HEK293 (cell line): ENCODE results near the gene RRP1.

ENCODE experiments used
- CTCF ChIA-PET: fragments of 350-600 bp; formaldehyde crosslinking; extraction: SDS; loops from one replicate; lab custom pipeline; 2021; ENCODE audit warnings: antibody characterized with exemption; lab: Yijun Ruan, JAX
- POLR2A ChIA-PET: fragments of 300-600 bp; formaldehyde crosslinking; extraction: SDS; loops from one replicate; lab custom pipeline; 2020; ENCODE audit warnings: antibody characterized with exemption, inconsistent platforms; lab: Yijun Ruan, JAX
- H3K27ac ChIP-seq: fragments of 200-500 bp; sonication (Bioruptor generic); 2 replicates; pipeline ENCODE4 v1.5.1; 2014; ENCODE audit warnings: low read depth, low read length, control low read depth, inconsistent platforms; ENCODE audit errors: extremely low read depth
- H3K36me3 ChIP-seq, 2 experiments: fragments of 200-500 bp in 1 of 2; sonication (Bioruptor generic) in 1 of 2; 1 replicate in 1 of 2; 2 replicates in 1 of 2; pipeline ENCODE4 v1.5.1; 2014 to 2017; ENCODE audit warnings: inconsistent platforms in 2 of 2, low read length in 2 of 2; ENCODE audit not compliant: control insufficient read depth in 2 of 2, insufficient read depth in 1 of 2
- H3K4me1 ChIP-seq: fragments of 200-500 bp; sonication (Bioruptor generic); 2 replicates; pipeline ENCODE4 v1.5.1; 2014; ENCODE audit warnings: mild to moderate bottlenecking, low read length, inconsistent platforms; ENCODE audit not compliant: control insufficient read depth, insufficient read depth
- H3K4me3 ChIP-seq: 2 replicates; pipeline ENCODE4 v1.5.1; 2011; ENCODE audit warnings: low read depth, mild to moderate bottlenecking, control low read depth, low read length, moderate library complexity
- H3K9me3 ChIP-seq: fragments of 200-500 bp; sonication (Bioruptor generic); 2 replicates; pipeline ENCODE4 v1.5.1; 2014; ENCODE audit warnings: low read depth, low read length, inconsistent platforms; ENCODE audit not compliant: control insufficient read depth, insufficient read depth
- GLIS2 ChIP-seq: fragments of 450-650 bp; formaldehyde crosslinking; IDR thresholded peaks from 2 replicates; pipeline ENCODE4 v1.5.1; 2016; ENCODE audit warnings: missing biosample characterization, missing genetic modification characterization
- IKZF3 ChIP-seq: fragments of 450-650 bp; IDR thresholded peaks from 2 replicates; pipeline ENCODE4 v1.5.0; 2018; ENCODE audit warnings: missing biosample characterization, mild to moderate bottlenecking, missing genetic modification characterization, moderate library complexity
- KLF1 ChIP-seq: fragments of 450-650 bp; formaldehyde crosslinking; IDR thresholded peaks from 2 replicates; pipeline ENCODE4 v1.5.1; 2016; ENCODE audit warnings: missing biosample characterization, missing genetic modification characterization
- PRDM2 ChIP-seq: fragments of 450-650 bp; formaldehyde crosslinking; IDR thresholded peaks from 2 replicates; pipeline ENCODE4 v1.5.1; 2016; ENCODE audit warnings: missing biosample characterization, missing genetic modification characterization, borderline replicate concordance
- ZBTB8A ChIP-seq: fragments of 450-650 bp; formaldehyde crosslinking; IDR thresholded peaks from 2 replicates; pipeline ENCODE4 v1.5.1; 2016; ENCODE audit warnings: missing biosample characterization, missing genetic modification characterization
- ZNF114 ChIP-seq: fragments of 450-650 bp; formaldehyde crosslinking; IDR thresholded peaks from 2 replicates; pipeline ENCODE4 v1.5.0; 2017; ENCODE audit warnings: missing biosample characterization, missing genetic modification characterization
- ZNF16 ChIP-seq: fragments of 450-650 bp; formaldehyde crosslinking; IDR thresholded peaks from 2 replicates; pipeline ENCODE4 v1.5.1; 2016; ENCODE audit warnings: low read depth, missing biosample characterization, missing genetic modification characterization
- ZNF174 ChIP-seq: fragments of 450-650 bp; formaldehyde crosslinking; IDR thresholded peaks from 2 replicates; pipeline ENCODE4 v1.5.0; 2017; ENCODE audit warnings: missing biosample characterization, mild to moderate bottlenecking, missing genetic modification characterization
- ZNF175 ChIP-seq: fragments of 450-650 bp; formaldehyde crosslinking; IDR thresholded peaks from 2 replicates; pipeline ENCODE4 v1.5.1; 2016; ENCODE audit warnings: missing biosample characterization, missing genetic modification characterization
- ZNF214 ChIP-seq: fragments of 450-650 bp; formaldehyde crosslinking; IDR thresholded peaks from 2 replicates; pipeline ENCODE4 v1.5.1; 2017; ENCODE audit warnings: missing biosample characterization, mild to moderate bottlenecking, missing genetic modification characterization, borderline replicate concordance
- ZNF24 ChIP-seq: fragments of 450-650 bp; formaldehyde crosslinking; IDR thresholded peaks from 2 replicates; pipeline ENCODE4 v1.5.1; 2016; ENCODE audit warnings: missing biosample characterization, missing genetic modification characterization
- ZNF366 ChIP-seq: fragments of 450-650 bp; formaldehyde crosslinking; conservative IDR thresholded peaks from 2 replicates; pipeline ENCODE4 v1.5.1; 2016; ENCODE audit warnings: missing biosample characterization, missing genetic modification characterization
- ZNF600 ChIP-seq: fragments of 450-650 bp; formaldehyde crosslinking; IDR thresholded peaks from 2 replicates; pipeline ENCODE4 v1.5.1; 2016; ENCODE audit warnings: missing biosample characterization, missing genetic modification characterization
- ZNF610 ChIP-seq: fragments of 450-650 bp; formaldehyde crosslinking; IDR thresholded peaks from 2 replicates; pipeline ENCODE4 v1.5.1; 2016; ENCODE audit warnings: missing biosample characterization, missing genetic modification characterization, borderline replicate concordance
- ZNF623 ChIP-seq: fragments of 450-650 bp; formaldehyde crosslinking; IDR thresholded peaks from 2 replicates; pipeline ENCODE4 v1.5.1; 2016; ENCODE audit warnings: missing biosample characterization, missing genetic modification characterization
- ZNF76 ChIP-seq: fragments of 450-650 bp; formaldehyde crosslinking; IDR thresholded peaks from 2 replicates; pipeline ENCODE4; 2016; ENCODE audit warnings: low read depth, missing biosample characterization, missing genetic modification characterization, borderline replicate concordance
- TF ChIP-seq, protein P1 (sequence below): fragments of 450-650 bp; formaldehyde crosslinking; IDR thresholded peaks from 2 replicates; pipeline ENCODE4 v1.5.1; 2016; ENCODE audit warnings: missing biosample characterization, missing genetic modification characterization

Gene RRP1

DNA sequence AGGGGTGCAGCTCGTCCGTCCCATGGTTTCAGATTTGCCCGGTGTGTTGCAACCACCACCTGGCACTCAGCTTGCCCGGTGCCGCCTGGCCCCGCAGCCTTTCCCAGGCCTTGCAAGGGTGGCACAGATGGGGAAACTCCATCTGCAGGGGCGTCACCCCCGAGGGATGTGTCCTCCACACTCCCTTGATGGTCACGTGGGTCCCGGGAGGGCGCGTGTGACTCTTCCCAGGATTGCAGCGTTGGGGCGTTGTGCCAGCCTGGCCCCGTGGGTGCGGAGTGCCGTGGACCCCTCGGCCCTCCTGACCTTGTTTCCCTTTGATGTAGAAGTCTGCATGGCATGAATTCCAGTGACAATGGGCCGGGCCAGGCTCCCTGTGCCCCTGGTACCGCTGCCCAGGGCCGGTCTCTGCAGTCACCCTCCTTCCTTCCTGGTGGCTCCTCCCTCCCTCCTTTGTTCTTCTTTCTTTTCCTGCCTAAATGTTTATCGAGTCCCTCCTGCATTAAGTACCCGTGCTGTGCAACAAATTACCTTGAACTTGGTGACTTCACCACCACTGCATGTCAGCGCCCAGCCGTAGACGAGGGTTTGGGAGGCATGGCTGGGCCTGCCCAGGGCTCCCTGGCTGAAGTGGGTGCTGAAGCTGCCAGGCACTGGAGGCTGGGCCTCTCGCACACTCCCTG, 22.9 kb downstream of the RRP1 start (continued):
- no peak for TF ChIP-seq ZNF214 (tag by site-specific recombination)
- TF ChIP-seq ZNF623 (tag by site-specific recombination): no peak
- peak; percentile 70 for TF ChIP-seq ZNF366 (tag by site-specific recombination)

- ChIA-PET CTCF (interaction anchor here (0.6 to 1.1 kb wide), 3 partner anchors 80 to 127 kb away, joined by 3 read pairs; no protein-coding TSS in a partner anchor), POLR2A (interaction anchor here (1.0 to 1.1 kb wide), 2 partner anchors 12 to 129 kb away, joined by 3 read pairs; no protein-coding TSS in a partner anchor)
- no peaks in the 10 kb centered on the region for H3K4me1 ChIP-seq
- no peaks in the 10 kb centered on the region for H3K36me3 ChIP-seq
- no peak for TF ChIP-seq ZNF114 (tag by site-specific recombination)
- TF ChIP-seq KLF1 (tag by site-specific recombination): peak; percentile 37
- H3K9me3 ChIP-seq: no peaks in the 10 kb centered on the region
- H3K27ac ChIP-seq: no peak overlapping the region
- no peak overlapping the region for H3K4me3 ChIP-seq
These were observed 23.7 kb downstream of the RRP1 start for GRCh38 chr21:43812957-43813655.

DNA sequence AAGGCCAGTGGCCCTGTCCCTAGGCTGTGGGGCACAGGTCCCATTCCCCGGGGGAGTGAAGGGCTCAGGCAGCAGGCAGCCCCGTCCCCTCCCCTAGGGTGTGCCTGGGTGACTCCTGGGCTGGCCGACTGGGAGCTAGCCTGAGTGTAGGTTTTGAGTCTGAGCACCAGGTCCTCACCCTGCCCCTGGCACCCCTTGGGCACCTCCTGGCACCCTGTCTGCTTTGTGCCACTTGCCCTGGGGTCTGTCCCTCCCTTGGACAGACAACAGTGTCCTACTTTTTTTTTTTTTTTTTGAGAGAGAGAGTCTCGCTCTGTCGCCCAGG, 24.2 kb downstream of the RRP1 start:
- POLR2A ChIA-PET: interaction anchor here (0.5 to 1.0 kb wide), 2 partner anchors 81 to 128 kb away, joined by 3 to 6 read pairs; no protein-coding TSS in a partner anchor
- no peaks in the 10 kb centered on the region for H3K9me3 ChIP-seq
- TF ChIP-seq ZNF16 (tag by site-specific recombination) (no peak), ZNF24 (tag by site-specific recombination) (no peak), GLIS2 (tag by site-specific recombination) (peak; percentile 23; the same call in 1 of the 2 replicates), ZNF610 (tag by site-specific recombination) (no peak)
- TF ChIP-seq, protein P1, sequence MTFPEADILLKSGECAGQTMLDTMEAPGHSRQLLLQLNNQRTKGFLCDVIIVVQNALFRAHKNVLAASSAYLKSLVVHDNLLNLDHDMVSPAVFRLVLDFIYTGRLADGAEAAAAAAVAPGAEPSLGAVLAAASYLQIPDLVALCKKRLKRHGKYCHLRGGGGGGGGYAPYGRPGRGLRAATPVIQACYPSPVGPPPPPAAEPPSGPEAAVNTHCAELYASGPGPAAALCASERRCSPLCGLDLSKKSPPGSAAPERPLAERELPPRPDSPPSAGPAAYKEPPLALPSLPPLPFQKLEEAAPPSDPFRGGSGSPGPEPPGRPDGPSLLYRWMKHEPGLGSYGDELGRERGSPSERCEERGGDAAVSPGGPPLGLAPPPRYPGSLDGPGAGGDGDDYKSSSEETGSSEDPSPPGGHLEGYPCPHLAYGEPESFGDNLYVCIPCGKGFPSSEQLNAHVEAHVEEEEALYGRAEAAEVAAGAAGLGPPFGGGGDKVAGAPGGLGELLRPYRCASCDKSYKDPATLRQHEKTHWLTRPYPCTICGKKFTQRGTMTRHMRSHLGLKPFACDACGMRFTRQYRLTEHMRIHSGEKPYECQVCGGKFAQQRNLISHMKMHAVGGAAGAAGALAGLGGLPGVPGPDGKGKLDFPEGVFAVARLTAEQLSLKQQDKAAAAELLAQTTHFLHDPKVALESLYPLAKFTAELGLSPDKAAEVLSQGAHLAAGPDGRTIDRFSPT: peak; percentile 32; the same call in 1 of the 2 replicates
- TF ChIP-seq, all 188 proteins: peak for 2
- CTCF ChIA-PET: interaction anchor here (0.5 to 1.1 kb wide), 3 partner anchors 11 to 126 kb away, joined by 3 to 4 read pairs (median 3); no protein-coding TSS in a partner anchor
- H3K27ac ChIP-seq: no peak overlapping the region
- H3K4me3 ChIP-seq: no peak overlapping the region
- no peaks in the 10 kb centered on the region for H3K4me1 ChIP-seq
- no peaks in the 10 kb centered on the region for H3K36me3 ChIP-seq

DNA sequence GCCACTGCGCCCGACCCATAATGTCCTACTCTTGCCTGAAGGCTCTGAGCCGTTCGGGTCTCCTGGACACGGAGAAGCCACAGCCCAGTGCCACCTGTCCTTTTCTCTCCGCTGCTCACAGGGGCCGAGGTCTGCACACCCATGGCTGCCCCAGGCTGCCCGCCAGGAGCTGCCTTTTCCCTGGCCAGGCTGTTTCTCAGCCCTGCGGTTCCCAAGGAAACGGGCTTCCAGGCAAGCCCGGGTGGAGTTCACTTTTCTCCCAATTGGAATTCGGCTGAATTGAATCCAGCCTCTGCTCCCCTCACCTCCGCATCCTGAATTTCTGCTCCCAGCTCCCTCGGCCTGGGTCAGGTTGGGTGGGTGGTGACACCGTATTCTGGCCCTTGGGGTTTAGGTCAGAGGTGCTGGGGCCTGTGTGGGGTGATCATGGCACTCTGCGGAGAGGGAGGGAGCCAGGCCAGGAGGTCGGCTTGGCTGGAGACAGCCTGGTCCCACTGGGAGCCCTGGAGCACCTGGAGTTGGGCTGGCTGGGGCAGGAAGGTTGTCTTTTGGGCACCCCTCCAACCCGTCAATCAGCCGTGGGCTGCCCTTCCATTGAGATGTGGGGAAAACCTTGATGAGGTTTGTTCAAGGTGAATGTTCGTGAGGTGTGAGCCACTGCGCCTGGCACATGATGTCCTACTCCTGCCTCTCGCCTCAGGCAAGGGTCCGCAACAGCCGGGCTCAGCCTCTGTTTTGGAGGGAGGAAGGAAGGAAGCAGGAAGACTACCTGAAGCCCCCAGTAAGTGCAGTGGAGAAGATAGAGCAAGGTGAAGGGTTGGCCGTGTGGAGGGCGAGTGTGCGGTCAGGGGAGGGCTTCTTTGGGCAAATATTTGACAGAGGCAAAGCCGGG, 25.1 kb downstream of the RRP1 start:
- TF ChIP-seq ZNF175 (no peak), ZNF600 (tag by site-specific recombination) (peak; percentile 79), IKZF3 (tag by site-specific recombination) (0 out of 2 replicates have a peak, but pooled peaks have one; percentile 36), ZNF174 (tag by site-specific recombination) (no peak), ZBTB8A (0 out of 2 replicates have a peak, but pooled peaks have one; percentile 23), PRDM2 (tag by site-specific recombination) (0 out of 2 replicates have a peak, but pooled peaks have one; percentile 20), KLF1 (tag by site-specific recombination) (peak; percentile 50; the same call in 1 of the 2 replicates), ZNF76 (tag by site-specific recombination) (no peak)
- TF ChIP-seq, all 188 proteins: peak for 5
- no peak overlapping the region for H3K27ac ChIP-seq
- POLR2A ChIA-PET: interaction anchor here (0.5 to 1.0 kb wide), 2 partner anchors 80 to 128 kb away, joined by 3 to 6 read pairs; no protein-coding TSS in a partner anchor
- CTCF ChIA-PET: interaction anchor here (0.5 to 1.1 kb wide), 3 partner anchors 11 to 125 kb away, joined by 3 to 4 read pairs (median 3); no protein-coding TSS in a partner anchor
- no peak overlapping the region for H3K4me3 ChIP-seq
- H3K4me1 ChIP-seq: no peaks in the 10 kb centered on the region
- H3K9me3 ChIP-seq: no peaks in the 10 kb centered on the region
- H3K36me3 ChIP-seq: no peaks in the 10 kb centered on the region
